ENCODE measurements around the gene KIAA1671.

DNA sequence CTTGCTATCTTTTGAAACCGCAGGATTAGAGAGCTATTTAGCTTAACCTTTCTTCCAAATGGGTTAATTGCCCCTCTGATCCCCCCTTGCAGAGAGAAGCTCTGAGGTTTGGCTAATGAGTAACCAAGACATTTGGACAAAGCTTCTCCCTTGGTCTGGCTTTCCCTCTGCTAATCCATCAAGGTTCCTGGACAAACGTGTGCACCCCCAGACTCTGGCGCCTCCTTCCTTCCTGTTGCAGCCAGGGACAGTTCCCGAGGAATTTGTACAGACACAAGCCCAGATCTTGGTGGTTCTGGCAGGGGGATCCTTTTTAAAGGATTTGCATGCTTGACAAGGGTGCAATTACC is 1.6 kb downstream of the KIAA1671 start:
- no peak for TF ChIP-seq HNF4A (conservative IDR thresholded peaks at IDR 0.05)
- no peak for TF ChIP-seq JUND (IDR thresholded peaks at IDR 0.05)
- no peak for TF ChIP-seq CTCF (IDR thresholded peaks at IDR 0.05; ENCODE audit: low read depth, low read length, missing input control)
- no peak for TF ChIP-seq REST (IDR thresholded peaks at IDR 0.05)
- TF ChIP-seq TAF1 (conservative IDR thresholded peaks at IDR 0.05) = no peak
- TF ChIP-seq HNF4G (IDR thresholded peaks at IDR 0.05) = no peak
- no peak for TF ChIP-seq MAX (IDR thresholded peaks at IDR 0.05)
- TF ChIP-seq EGR1 (IDR thresholded peaks at IDR 0.05; ENCODE audit: low read depth in 2 of 2) = no peak
- no peak for TF ChIP-seq FOXA1 (IDR thresholded peaks at IDR 0.05)
- no peak for TF ChIP-seq GABPA (IDR thresholded peaks at IDR 0.05 in 1 of 2, conservative IDR thresholded peaks at IDR 0.05 in 1 of 2)
- TF ChIP-seq ATF3 (IDR thresholded peaks at IDR 0.05) = no peak

All from liver (tissue), 3 donors.